ENCODE measurements around the gene HHIPL2.

- TF ChIP-seq, protein P1, sequence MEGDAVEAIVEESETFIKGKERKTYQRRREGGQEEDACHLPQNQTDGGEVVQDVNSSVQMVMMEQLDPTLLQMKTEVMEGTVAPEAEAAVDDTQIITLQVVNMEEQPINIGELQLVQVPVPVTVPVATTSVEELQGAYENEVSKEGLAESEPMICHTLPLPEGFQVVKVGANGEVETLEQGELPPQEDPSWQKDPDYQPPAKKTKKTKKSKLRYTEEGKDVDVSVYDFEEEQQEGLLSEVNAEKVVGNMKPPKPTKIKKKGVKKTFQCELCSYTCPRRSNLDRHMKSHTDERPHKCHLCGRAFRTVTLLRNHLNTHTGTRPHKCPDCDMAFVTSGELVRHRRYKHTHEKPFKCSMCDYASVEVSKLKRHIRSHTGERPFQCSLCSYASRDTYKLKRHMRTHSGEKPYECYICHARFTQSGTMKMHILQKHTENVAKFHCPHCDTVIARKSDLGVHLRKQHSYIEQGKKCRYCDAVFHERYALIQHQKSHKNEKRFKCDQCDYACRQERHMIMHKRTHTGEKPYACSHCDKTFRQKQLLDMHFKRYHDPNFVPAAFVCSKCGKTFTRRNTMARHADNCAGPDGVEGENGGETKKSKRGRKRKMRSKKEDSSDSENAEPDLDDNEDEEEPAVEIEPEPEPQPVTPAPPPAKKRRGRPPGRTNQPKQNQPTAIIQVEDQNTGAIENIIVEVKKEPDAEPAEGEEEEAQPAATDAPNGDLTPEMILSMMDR (IDR thresholded peaks at IDR 0.05; ENCODE audit: low read length) = no peak
- TF ChIP-seq EZH2 (IDR thresholded peaks at IDR 0.05; ENCODE audit: borderline replicate concordance, low read length) = no peak
Observed at GRCh38 chr1:222596696-222597095, 48.8 kb upstream of the HHIPL2 start.

Data from OCI-LY1 (cell line).